Suprapubic skin (tissue), 4 donors: ENCODE results near the gene GPR176.

ENCODE experiments used
- EP300 ChIP-seq: sonication (generic); formaldehyde crosslinking; IDR thresholded peaks from one replicate; pipeline ENCODE4 v1.6.1; 2017; ENCODE audit warnings: antibody characterized with exemption
- POLR2A ChIP-seq, 2 donors: fragments of 450-650 bp; IDR thresholded peaks; one replicate each; pipeline ENCODE4 v1.6.1; 2017; ENCODE audit warnings: antibody characterized with exemption in 2 of 2, mild to moderate bottlenecking in 2 of 2, moderate library complexity in 2 of 2
- POLR2AphosphoS5 ChIP-seq, 3 donors: sonication (generic); formaldehyde crosslinking; IDR thresholded peaks; one replicate each; pipeline ENCODE4 v1.6.1; 2017; ENCODE audit warnings: antibody characterized with exemption in 3 of 3
- TF ChIP-seq, protein P1 (sequence below), 2 donors: fragments of 200-600 bp in 1 of 2; fragments of 450-650 bp in 1 of 2; sonication (generic) in 1 of 2; IDR thresholded peaks; one replicate each; pipeline ENCODE4 v1.5.1; 2016 to 2019; ENCODE audit warnings: antibody characterized with exemption in 2 of 2, mild to moderate bottlenecking in 1 of 2, moderate library complexity in 1 of 2

DNA sequence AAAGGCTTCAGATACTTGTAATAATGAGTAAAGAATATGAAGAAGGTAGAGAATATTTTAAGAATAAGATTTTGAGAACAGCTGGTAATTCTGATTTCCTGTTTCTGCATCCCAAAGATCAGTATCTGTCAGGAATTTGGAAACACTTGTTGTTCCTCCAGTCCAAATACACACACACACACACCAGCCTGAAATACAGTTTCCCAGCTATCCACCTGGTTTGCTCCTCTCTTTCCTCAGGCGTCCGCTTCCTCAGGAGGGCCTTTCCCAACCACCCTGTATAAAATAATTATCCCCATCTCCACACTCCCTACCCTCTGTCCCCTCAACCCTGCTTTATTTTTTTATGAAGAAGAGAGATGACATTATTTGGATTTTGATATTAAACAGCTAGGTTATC lies 135.4 kb downstream of the GPR176 start:
- TF ChIP-seq, protein P1, sequence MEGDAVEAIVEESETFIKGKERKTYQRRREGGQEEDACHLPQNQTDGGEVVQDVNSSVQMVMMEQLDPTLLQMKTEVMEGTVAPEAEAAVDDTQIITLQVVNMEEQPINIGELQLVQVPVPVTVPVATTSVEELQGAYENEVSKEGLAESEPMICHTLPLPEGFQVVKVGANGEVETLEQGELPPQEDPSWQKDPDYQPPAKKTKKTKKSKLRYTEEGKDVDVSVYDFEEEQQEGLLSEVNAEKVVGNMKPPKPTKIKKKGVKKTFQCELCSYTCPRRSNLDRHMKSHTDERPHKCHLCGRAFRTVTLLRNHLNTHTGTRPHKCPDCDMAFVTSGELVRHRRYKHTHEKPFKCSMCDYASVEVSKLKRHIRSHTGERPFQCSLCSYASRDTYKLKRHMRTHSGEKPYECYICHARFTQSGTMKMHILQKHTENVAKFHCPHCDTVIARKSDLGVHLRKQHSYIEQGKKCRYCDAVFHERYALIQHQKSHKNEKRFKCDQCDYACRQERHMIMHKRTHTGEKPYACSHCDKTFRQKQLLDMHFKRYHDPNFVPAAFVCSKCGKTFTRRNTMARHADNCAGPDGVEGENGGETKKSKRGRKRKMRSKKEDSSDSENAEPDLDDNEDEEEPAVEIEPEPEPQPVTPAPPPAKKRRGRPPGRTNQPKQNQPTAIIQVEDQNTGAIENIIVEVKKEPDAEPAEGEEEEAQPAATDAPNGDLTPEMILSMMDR (IDR thresholded peaks at IDR 0.05), result no peak
- TF ChIP-seq POLR2A (IDR thresholded peaks at IDR 0.05) (no peak), POLR2AphosphoS5 (IDR thresholded peaks at IDR 0.05) (no peak), EP300 (no peak)
